HEK293 (cell line): Measurements from ENCODE around the gene VEGFA.

Source experiments
- CTCF ChIA-PET: fragments of 350-600 bp; formaldehyde crosslinking; extraction: SDS; loops from one replicate; lab custom pipeline; 2021; ENCODE audit warnings: antibody characterized with exemption; lab: Yijun Ruan, JAX
- POLR2A ChIA-PET: fragments of 300-600 bp; formaldehyde crosslinking; extraction: SDS; loops from one replicate; lab custom pipeline; 2020; ENCODE audit warnings: antibody characterized with exemption, inconsistent platforms; lab: Yijun Ruan, JAX
- H3K27ac ChIP-seq: fragments of 200-500 bp; sonication (Bioruptor generic); 2 replicates; pipeline ENCODE4 v1.5.1; 2014; ENCODE audit warnings: low read depth, low read length, control low read depth, inconsistent platforms; ENCODE audit errors: extremely low read depth
- H3K36me3 ChIP-seq, 2 experiments: fragments of 200-500 bp in 1 of 2; sonication (Bioruptor generic) in 1 of 2; 1 replicate in 1 of 2; 2 replicates in 1 of 2; pipeline ENCODE4 v1.5.1; 2014 to 2017; ENCODE audit warnings: inconsistent platforms in 2 of 2, low read length in 2 of 2; ENCODE audit not compliant: control insufficient read depth in 2 of 2, insufficient read depth in 1 of 2
- H3K4me1 ChIP-seq: fragments of 200-500 bp; sonication (Bioruptor generic); 2 replicates; pipeline ENCODE4 v1.5.1; 2014; ENCODE audit warnings: mild to moderate bottlenecking, low read length, inconsistent platforms; ENCODE audit not compliant: control insufficient read depth, insufficient read depth
- H3K4me3 ChIP-seq: 2 replicates; pipeline ENCODE4 v1.5.1; 2011; ENCODE audit warnings: low read depth, mild to moderate bottlenecking, control low read depth, low read length, moderate library complexity
- H3K9me3 ChIP-seq: fragments of 200-500 bp; sonication (Bioruptor generic); 2 replicates; pipeline ENCODE4 v1.5.1; 2014; ENCODE audit warnings: low read depth, low read length, inconsistent platforms; ENCODE audit not compliant: control insufficient read depth, insufficient read depth
- EGR2 ChIP-seq: fragments of 450-650 bp; formaldehyde crosslinking; IDR thresholded peaks from 2 replicates; pipeline ENCODE4 v1.5.1; 2016; ENCODE audit warnings: low read depth, missing biosample characterization, missing genetic modification characterization
- MEIS1 ChIP-seq: sonication (generic); formaldehyde crosslinking; IDR thresholded peaks from 2 replicates; pipeline ENCODE4 v1.8.1; 2022; ENCODE audit warnings: missing genetic modification reagents, mild to moderate bottlenecking, borderline replicate concordance
- WT1 ChIP-seq: fragments of 450-650 bp; formaldehyde crosslinking; IDR thresholded peaks from 2 replicates; pipeline ENCODE4 v1.5.1; 2016; ENCODE audit warnings: missing biosample characterization, missing genetic modification characterization
- ZFHX2 ChIP-seq: fragments of 450-650 bp; formaldehyde crosslinking; conservative IDR thresholded peaks from 2 replicates; pipeline ENCODE4 v1.5.1; 2016; ENCODE audit warnings: missing biosample characterization, missing genetic modification characterization
- ZNF140 ChIP-seq: fragments of 450-650 bp; formaldehyde crosslinking; IDR thresholded peaks from 2 replicates; pipeline ENCODE4 v1.5.1; 2016; ENCODE audit warnings: missing biosample characterization, missing genetic modification characterization
- ZNF148 ChIP-seq: fragments of 450-650 bp; formaldehyde crosslinking; IDR thresholded peaks from 2 replicates; pipeline ENCODE4 v1.5.0; 2017; ENCODE audit warnings: missing biosample characterization, missing genetic modification characterization, borderline replicate concordance
- ZNF155 ChIP-seq: fragments of 450-650 bp; formaldehyde crosslinking; IDR thresholded peaks from 2 replicates; pipeline ENCODE4 v1.5.1; 2016; ENCODE audit warnings: missing biosample characterization, missing genetic modification characterization
- ZNF184 ChIP-seq: fragments of 450-650 bp; IDR thresholded peaks from 2 replicates; pipeline ENCODE4 v1.5.1; 2018; ENCODE audit warnings: missing biosample characterization, mild to moderate bottlenecking, missing genetic modification characterization
- ZNF239 ChIP-seq: fragments of 450-650 bp; formaldehyde crosslinking; IDR thresholded peaks from 2 replicates; pipeline ENCODE4 v1.5.1; 2016; ENCODE audit warnings: missing biosample characterization, missing genetic modification characterization
- ZNF354C ChIP-seq: fragments of 450-650 bp; formaldehyde crosslinking; IDR thresholded peaks from 2 replicates; pipeline ENCODE4 v1.5.1; 2016; ENCODE audit warnings: missing biosample characterization, missing genetic modification characterization, low read depth, borderline replicate concordance
- ZNF404 ChIP-seq: fragments of 450-650 bp; formaldehyde crosslinking; IDR thresholded peaks from 2 replicates; pipeline ENCODE4 v1.5.1; 2017; ENCODE audit warnings: missing biosample characterization, missing genetic modification characterization
- ZNF423 ChIP-seq: fragments of 450-650 bp; formaldehyde crosslinking; IDR thresholded peaks from 2 replicates; pipeline ENCODE4 v1.5.1; 2016; ENCODE audit warnings: missing biosample characterization, missing genetic modification characterization
- ZNF48 ChIP-seq: fragments of 450-650 bp; formaldehyde crosslinking; IDR thresholded peaks from 2 replicates; pipeline ENCODE4 v1.5.1; 2016; ENCODE audit warnings: missing biosample characterization, missing genetic modification characterization
- ZNF488 ChIP-seq: fragments of 450-650 bp; formaldehyde crosslinking; IDR thresholded peaks from 2 replicates; pipeline ENCODE4 v1.5.1; 2016; ENCODE audit warnings: missing biosample characterization, missing genetic modification characterization
- ZNF521 ChIP-seq: fragments of 450-650 bp; formaldehyde crosslinking; IDR thresholded peaks from 2 replicates; pipeline ENCODE4 v1.5.1; 2017; ENCODE audit warnings: missing biosample characterization, mild to moderate bottlenecking, missing genetic modification characterization
- ZNF529 ChIP-seq: fragments of 450-650 bp; formaldehyde crosslinking; IDR thresholded peaks from 2 replicates; pipeline ENCODE4 v1.5.1; 2017; ENCODE audit warnings: missing genetic modification characterization, missing biosample characterization; ENCODE audit not compliant: insufficient replicate concordance
- ZNF544 ChIP-seq: fragments of 450-650 bp; formaldehyde crosslinking; IDR thresholded peaks from 2 replicates; pipeline ENCODE4 v1.5.0; 2017; ENCODE audit warnings: missing biosample characterization, missing genetic modification characterization
- ZNF548 ChIP-seq: fragments of 450-650 bp; formaldehyde crosslinking; IDR thresholded peaks from 2 replicates; pipeline ENCODE4 v1.5.1; 2016; ENCODE audit warnings: missing biosample characterization, missing genetic modification characterization
- ZNF580 ChIP-seq: fragments of 450-650 bp; formaldehyde crosslinking; IDR thresholded peaks from 2 replicates; pipeline ENCODE4 v1.5.1; 2016; ENCODE audit warnings: missing biosample characterization, missing genetic modification characterization
- ZNF660 ChIP-seq: fragments of 450-650 bp; IDR thresholded peaks from 2 replicates; pipeline ENCODE4 v1.5.1; 2018; ENCODE audit warnings: missing biosample characterization, mild to moderate bottlenecking, missing genetic modification characterization
- ZNF677 ChIP-seq: fragments of 450-650 bp; IDR thresholded peaks from 2 replicates; pipeline ENCODE4 v1.5.0; 2018; ENCODE audit warnings: missing biosample characterization, mild to moderate bottlenecking, missing genetic modification characterization, moderate library complexity
- ZNF707 ChIP-seq: fragments of 450-650 bp; formaldehyde crosslinking; IDR thresholded peaks from 2 replicates; pipeline ENCODE4 v1.5.1; 2016; ENCODE audit warnings: missing biosample characterization, missing genetic modification characterization
- ZSCAN18 ChIP-seq: fragments of 450-650 bp; formaldehyde crosslinking; IDR thresholded peaks from 2 replicates; pipeline ENCODE4 v1.5.1; 2016; ENCODE audit warnings: missing biosample characterization, missing genetic modification characterization
- TF ChIP-seq, protein P1 (sequence below): fragments of 450-650 bp; formaldehyde crosslinking; IDR thresholded peaks from 2 replicates; pipeline ENCODE4 v1.5.1; 2016; ENCODE audit warnings: missing biosample characterization, missing genetic modification characterization
- TF ChIP-seq, protein P2 (sequence below): fragments of 450-650 bp; formaldehyde crosslinking; IDR thresholded peaks from 2 replicates; pipeline ENCODE4 v1.5.1; 2017; ENCODE audit warnings: missing biosample characterization, missing genetic modification characterization

VEGFA gene

DNA sequence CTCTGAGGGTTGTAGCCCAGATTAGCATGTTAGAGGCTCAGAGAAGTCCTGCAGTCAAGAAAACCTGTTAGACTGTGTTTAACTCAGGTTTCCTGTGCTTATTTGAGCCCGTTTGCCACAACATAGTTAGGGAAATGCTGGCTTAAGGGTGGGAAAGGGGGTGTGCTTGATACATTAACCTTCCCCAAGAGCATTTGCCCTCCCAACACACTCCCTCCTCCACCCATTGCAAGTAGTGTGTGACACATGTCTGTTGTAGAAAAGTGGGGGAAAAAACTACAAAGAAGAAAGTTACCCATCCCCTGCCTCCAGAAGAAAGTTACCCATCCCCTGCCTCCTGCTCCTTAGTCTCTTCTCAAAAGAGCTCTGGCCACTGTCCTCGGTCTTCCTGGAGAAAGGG is 45.7 kb upstream of the VEGFA start:
- Histone ChIP-seq H3K4me3 (no peak overlapping the region), H3K27ac (peak overlapping the region; percentile 47; the same call in 1 of the 2 replicates), H3K4me1 (peaks cover 10% of the 10 kb centered on the region), H3K9me3 (no peaks in the 10 kb centered on the region), H3K36me3 (no peaks in the 10 kb centered on the region)
- ChIA-PET POLR2A (interaction anchor here (0.5 to 2.0 kb wide), 13 partner anchors 10 to 350 kb away, joined by 3 to 40 read pairs (median 5); partner anchors contain the start of genes GTPBP2, MRPS18A and VEGFA), CTCF (interaction anchor here (0.6 to 6.1 kb wide), 50 partner anchors 10 to 433 kb away, joined by 3 to 67 read pairs (median 4); partner anchors contain the start of genes MRPS18A and VEGFA)
- 0 out of 2 replicates have a peak, but pooled peaks have one; percentile 49 for TF ChIP-seq ZNF239 (tag by site-specific recombination)
- TF ChIP-seq ZNF707: no peak

GRCh38 chr6:43724914-43725642 is 44.9 kb upstream of the VEGFA start:
- CTCF ChIA-PET: interaction anchor here (0.5 to 6.1 kb wide), 45 partner anchors 10 to 1140 kb away, joined by 3 to 67 read pairs (median 4); partner anchors contain the start of genes MRPS18A and VEGFA
- peaks cover 10% of the 10 kb centered on the region for H3K4me1 ChIP-seq
- TF ChIP-seq, protein P1, sequence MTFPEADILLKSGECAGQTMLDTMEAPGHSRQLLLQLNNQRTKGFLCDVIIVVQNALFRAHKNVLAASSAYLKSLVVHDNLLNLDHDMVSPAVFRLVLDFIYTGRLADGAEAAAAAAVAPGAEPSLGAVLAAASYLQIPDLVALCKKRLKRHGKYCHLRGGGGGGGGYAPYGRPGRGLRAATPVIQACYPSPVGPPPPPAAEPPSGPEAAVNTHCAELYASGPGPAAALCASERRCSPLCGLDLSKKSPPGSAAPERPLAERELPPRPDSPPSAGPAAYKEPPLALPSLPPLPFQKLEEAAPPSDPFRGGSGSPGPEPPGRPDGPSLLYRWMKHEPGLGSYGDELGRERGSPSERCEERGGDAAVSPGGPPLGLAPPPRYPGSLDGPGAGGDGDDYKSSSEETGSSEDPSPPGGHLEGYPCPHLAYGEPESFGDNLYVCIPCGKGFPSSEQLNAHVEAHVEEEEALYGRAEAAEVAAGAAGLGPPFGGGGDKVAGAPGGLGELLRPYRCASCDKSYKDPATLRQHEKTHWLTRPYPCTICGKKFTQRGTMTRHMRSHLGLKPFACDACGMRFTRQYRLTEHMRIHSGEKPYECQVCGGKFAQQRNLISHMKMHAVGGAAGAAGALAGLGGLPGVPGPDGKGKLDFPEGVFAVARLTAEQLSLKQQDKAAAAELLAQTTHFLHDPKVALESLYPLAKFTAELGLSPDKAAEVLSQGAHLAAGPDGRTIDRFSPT (tag by site-specific recombination): peak; percentile 92
- TF ChIP-seq ZNF580 (tag by site-specific recombination): no peak
- no peak for TF ChIP-seq ZNF184 (tag by site-specific recombination)
- no peak for TF ChIP-seq ZNF155
- TF ChIP-seq MEIS1: no peak
- TF ChIP-seq ZNF48: no peak
- peak; percentile 21; the same call in 1 of the 2 replicates for TF ChIP-seq ZSCAN18 (tag by site-specific recombination)
- peak; percentile 96 for TF ChIP-seq EGR2 (tag by site-specific recombination)
- no peak for TF ChIP-seq ZNF529
- no peak for TF ChIP-seq ZNF404 (tag by site-specific recombination)
- no peak for TF ChIP-seq ZNF544 (tag by site-specific recombination)
- TF ChIP-seq ZNF488 (tag by site-specific recombination): no peak
- TF ChIP-seq ZNF354C: no peak
- peak; percentile 97 for TF ChIP-seq ZFHX2 (tag by site-specific recombination)
- no peak for TF ChIP-seq ZNF677 (tag by site-specific recombination)
- TF ChIP-seq WT1 (tag by site-specific recombination): peak; percentile 79
- no peak for TF ChIP-seq ZNF148
- peak; percentile 85 for TF ChIP-seq ZNF660
- TF ChIP-seq ZNF140 (tag by site-specific recombination): no peak
- no peak for TF ChIP-seq ZNF423 (tag by site-specific recombination)
- TF ChIP-seq ZNF521 (tag by site-specific recombination): no peak
- TF ChIP-seq, protein P2, sequence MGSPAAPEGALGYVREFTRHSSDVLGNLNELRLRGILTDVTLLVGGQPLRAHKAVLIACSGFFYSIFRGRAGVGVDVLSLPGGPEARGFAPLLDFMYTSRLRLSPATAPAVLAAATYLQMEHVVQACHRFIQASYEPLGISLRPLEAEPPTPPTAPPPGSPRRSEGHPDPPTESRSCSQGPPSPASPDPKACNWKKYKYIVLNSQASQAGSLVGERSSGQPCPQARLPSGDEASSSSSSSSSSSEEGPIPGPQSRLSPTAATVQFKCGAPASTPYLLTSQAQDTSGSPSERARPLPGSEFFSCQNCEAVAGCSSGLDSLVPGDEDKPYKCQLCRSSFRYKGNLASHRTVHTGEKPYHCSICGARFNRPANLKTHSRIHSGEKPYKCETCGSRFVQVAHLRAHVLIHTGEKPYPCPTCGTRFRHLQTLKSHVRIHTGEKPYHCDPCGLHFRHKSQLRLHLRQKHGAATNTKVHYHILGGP (tag by site-specific recombination): no peak
- no peak for TF ChIP-seq ZNF548 (tag by site-specific recombination)

More at GRCh38 chr6:43724914-43725642, 44.9 kb upstream of the VEGFA start:
- no peaks in the 10 kb centered on the region for H3K9me3 ChIP-seq
- H3K27ac ChIP-seq: peak overlapping the region; percentile 47; the same call in 1 of the 2 replicates
- no peak overlapping the region for H3K4me3 ChIP-seq
- POLR2A ChIA-PET: interaction anchor here (0.5 to 2.0 kb wide), 13 partner anchors 10 to 349 kb away, joined by 3 to 40 read pairs (median 5); partner anchors contain the start of genes GTPBP2, MRPS18A and VEGFA
- no peaks in the 10 kb centered on the region for H3K36me3 ChIP-seq
